ENCODE measurements around the gene RNPEPL1. TPM values are rescaled to one million over a fixed set of nuclear protein-coding genes. Genes with fewer than 3 reads are reported as not detected.

Gene RNPEPL1
- total RNA-seq, 3 donors from 2014 or later (not counting 1 experiment from before 2014, with no cell fraction given) = 145 to 167 (median 164) TPM

GRCh38 chr2:240603081-240603835, 35.0 kb downstream of the RNPEPL1 start:
- Mint-ChIP-seq H3K4me3 (no peak overlapping the region), H3K9me3 (no peaks in the 10 kb centered on the region), H3K27me3 (ENCODE audit: low read depth in 2 of 2) (no peaks in the 10 kb centered on the region), H3K27ac (no peak overlapping the region), H3K4me1 (peaks cover 6 to 7% of the 10 kb centered on the region in 2 donors), H3K36me3 (no peaks in the 10 kb centered on the region)
- Histone ChIP-seq H3K4me1 (ENCODE audit: control insufficient read depth, insufficient read depth, low read length) (peaks cover 9% of the 10 kb centered on the region), H3K9me3 (ENCODE audit: control insufficient read depth, insufficient read depth, low read length) (no peaks in the 10 kb centered on the region), H3K27me3 (ENCODE audit: control insufficient read depth, insufficient read depth, low read length) (no peaks in the 10 kb centered on the region), H3K4me3 (ENCODE audit: low read length) (no peak overlapping the region), H3K36me3 (ENCODE audit: control insufficient read depth, insufficient read depth, low read length) (peaks cover 7% of the 10 kb centered on the region), H3K27ac (ENCODE audit: low read length) (no peak overlapping the region)
- intact Hi-C loops (cut with micrococcal nuclease) = no loop called here
- ATAC-seq (no peak), DNase-seq (no peak)
- 94% methylated on average over 22 of the region's 22 CpGs for WGBS (ENCODE audit: insufficient coverage)
- TF ChIP-seq CTCF (IDR thresholded peaks at IDR 0.05) = no peak

DNA sequence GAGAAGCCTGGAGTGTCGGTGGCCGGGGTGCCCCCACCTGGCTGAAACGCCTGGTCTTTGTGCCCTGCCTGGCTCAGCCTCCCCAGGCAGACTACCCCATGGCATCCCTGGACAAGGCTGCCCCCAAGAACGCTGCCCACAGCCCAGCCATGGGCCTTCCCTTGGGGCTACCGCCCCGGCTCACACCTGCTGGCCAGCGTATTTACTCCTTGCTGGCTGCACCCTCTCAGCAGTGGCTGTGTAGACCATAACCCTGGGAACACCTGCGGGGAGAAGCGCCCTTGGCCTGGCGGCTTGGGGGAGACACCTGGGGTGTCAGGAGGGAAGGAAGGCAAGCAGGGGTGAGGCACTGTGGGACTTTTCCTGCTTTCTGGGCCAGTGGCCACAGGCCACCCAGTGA, 35.6 kb downstream of the RNPEPL1 start:
- no peak overlapping the region for H3K27ac ChIP-seq (ENCODE audit: low read length)
- ATAC-seq (no peak), DNase-seq (no peak)
- Mint-ChIP-seq H3K4me1 (peaks cover 6 to 7% of the 10 kb centered on the region in 2 donors), H3K4me3 (no peak overlapping the region), H3K36me3 (no peaks in the 10 kb centered on the region), H3K9me3 (no peaks in the 10 kb centered on the region), H3K27ac (no peak overlapping the region), H3K27me3 (ENCODE audit: low read depth in 2 of 2) (no peaks in the 10 kb centered on the region)
- H3K4me3 ChIP-seq (ENCODE audit: low read length) = no peak overlapping the region
- WGBS (ENCODE audit: insufficient coverage) = 96% methylated on average over 10 of the region's 10 CpGs
- H3K36me3 ChIP-seq (ENCODE audit: control insufficient read depth, insufficient read depth, low read length) = peaks cover 1% of the 10 kb centered on the region
- TF ChIP-seq CTCF (IDR thresholded peaks at IDR 0.05) = no peak
- no peaks in the 10 kb centered on the region for H3K9me3 ChIP-seq (ENCODE audit: control insufficient read depth, insufficient read depth, low read length)
- peaks cover 9% of the 10 kb centered on the region for H3K4me1 ChIP-seq (ENCODE audit: control insufficient read depth, insufficient read depth, low read length)
- no peaks in the 10 kb centered on the region for H3K27me3 ChIP-seq (ENCODE audit: control insufficient read depth, insufficient read depth, low read length)
- intact Hi-C loops (cut with micrococcal nuclease) = no loop called here

DNA sequence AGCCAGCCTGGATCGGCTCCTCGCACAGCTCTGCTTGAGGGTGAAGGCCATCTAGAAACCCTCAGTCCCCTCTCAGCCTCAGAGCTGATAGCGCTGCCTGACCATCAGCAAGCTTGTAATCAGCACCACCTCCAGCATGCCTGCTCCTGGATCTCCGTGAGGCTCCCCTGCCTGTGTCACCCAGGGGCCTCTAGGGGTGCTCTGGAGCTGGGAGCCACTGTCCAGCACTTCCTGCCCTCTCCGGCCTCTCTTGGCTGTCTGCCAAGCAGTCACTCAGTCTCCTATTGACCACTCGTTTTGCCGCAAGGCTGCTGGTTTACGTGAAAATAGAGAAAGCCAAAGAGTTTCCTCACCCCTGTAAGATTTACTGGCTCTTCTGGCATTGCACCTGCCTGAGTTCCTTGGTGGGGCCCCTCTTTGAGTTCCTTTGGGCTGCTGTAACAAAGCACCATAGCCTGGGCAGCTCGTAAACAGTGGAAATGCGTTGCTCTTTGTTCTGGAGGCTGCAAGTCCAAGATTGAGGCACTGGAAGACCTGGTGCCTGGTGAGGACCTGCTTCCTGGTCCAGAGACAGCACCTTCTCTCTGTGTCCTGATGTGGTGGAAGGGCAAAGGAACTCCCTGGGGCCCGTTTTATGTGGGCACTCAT, 36.1 kb downstream of the RNPEPL1 start:
- intact Hi-C loops (cut with micrococcal nuclease) = no loop called here
- Histone ChIP-seq H3K36me3 (ENCODE audit: control insufficient read depth, insufficient read depth, low read length) (no peaks in the 10 kb centered on the region), H3K27ac (ENCODE audit: low read length) (no peak overlapping the region), H3K4me3 (ENCODE audit: low read length) (no peak overlapping the region), H3K4me1 (ENCODE audit: control insufficient read depth, insufficient read depth, low read length) (peaks cover 9% of the 10 kb centered on the region), H3K27me3 (ENCODE audit: control insufficient read depth, insufficient read depth, low read length) (no peaks in the 10 kb centered on the region), H3K9me3 (ENCODE audit: control insufficient read depth, insufficient read depth, low read length) (no peaks in the 10 kb centered on the region)
- ATAC-seq = peak in 2 of 3 donors; percentile 38 to 40
- no peak overlapping the region for H3K4me3 Mint-ChIP-seq
- peaks cover 6 to 7% of the 10 kb centered on the region in 2 donors for H3K4me1 Mint-ChIP-seq
- H3K9me3 Mint-ChIP-seq = no peaks in the 10 kb centered on the region
- 66% methylated on average over 11 of the region's 11 CpGs for whole genome bisulfite sequencing (ENCODE audit: insufficient coverage)
- DNase-seq = no peak
- no peaks in the 10 kb centered on the region for H3K27me3 Mint-ChIP-seq (ENCODE audit: low read depth in 2 of 2)
- H3K27ac Mint-ChIP-seq = peak overlapping the region in 1 of 2 donors; percentile 42
- H3K36me3 Mint-ChIP-seq = no peaks in the 10 kb centered on the region
- TF ChIP-seq CTCF (IDR thresholded peaks at IDR 0.05) = no peak
